Peyer's patch (tissue), 4 donors: Measurements from ENCODE around the gene KCNK13. TPM values are rescaled to one million over a fixed set of nuclear protein-coding genes. Genes with fewer than 3 reads are reported as not detected.
"Not testable (repeated sequence)": the region's sequence is repeated elsewhere in the genome, so short reads cannot be mapped to it uniquely, and the experiment has no call there.

ENCODE experiments used
- DNase-seq, 3 donors: peaks; one replicate each; pipeline ENCODE4 v3.0.0-alpha.2; 2017 to 2019
- H3K27ac ChIP-seq, 4 donors: fragments of 200-600 bp; sonication (generic); one replicate each; pipeline ENCODE4 v1.5.1; 2016 to 2019
- H3K27me3 ChIP-seq, 2 donors: fragments of 200-600 bp; sonication (generic); one replicate each; pipeline ENCODE4 v1.5.1; 2019
- H3K36me3 ChIP-seq, 3 donors: fragments of 200-600 bp; sonication (generic); one replicate each; pipeline ENCODE4 v1.5.1; 2016 to 2019
- H3K4me1 ChIP-seq, 4 donors: fragments of 200-600 bp; sonication (generic); one replicate each; pipeline ENCODE4 v1.5.1; 2016 to 2019
- H3K4me3 ChIP-seq, 4 donors: fragments of 200-600 bp; sonication (generic); 1 replicate in 3 of 4; 2 replicates in 1 of 4; pipeline ENCODE4 v1.5.1; 2016 to 2019; ENCODE audit warnings: mild to moderate bottlenecking in 1 of 4
- H3K9me3 ChIP-seq, 4 donors: fragments of 200-600 bp; sonication (generic); one replicate each; pipeline ENCODE4 v1.5.1; 2016 to 2019; ENCODE audit warnings: mild to moderate bottlenecking in 1 of 4
- POLR2A ChIP-seq, 2 donors: fragments of 450-650 bp; IDR thresholded peaks; one replicate each; pipeline ENCODE4 v1.5.1; 2017; ENCODE audit warnings: antibody characterized with exemption in 2 of 2, mild to moderate bottlenecking in 2 of 2, moderate library complexity in 2 of 2
- total RNA-seq, 4 donors: library from RNA; depleted of rRNA; stranded (reverse); fragments of >200 nt; gene quantifications; one replicate each; pipeline ENCODE4 v1.1.0, GENCODE V29; 2016
- TF ChIP-seq, protein P1 (sequence below), 6 experiments: fragments of 450-650 bp in 4 of 6; fragments of 200-600 bp in 2 of 6; sonication (generic) in 1 of 6; IDR thresholded peaks; one replicate each; pipeline ENCODE4 v1.5.1; 2017 to 2019; ENCODE audit warnings: antibody characterized with exemption in 6 of 6, mild to moderate bottlenecking in 3 of 6, moderate library complexity in 1 of 6

KCNK13 gene
- total RNA-seq, 4 donors from 2014 or later: not detected

DNA sequence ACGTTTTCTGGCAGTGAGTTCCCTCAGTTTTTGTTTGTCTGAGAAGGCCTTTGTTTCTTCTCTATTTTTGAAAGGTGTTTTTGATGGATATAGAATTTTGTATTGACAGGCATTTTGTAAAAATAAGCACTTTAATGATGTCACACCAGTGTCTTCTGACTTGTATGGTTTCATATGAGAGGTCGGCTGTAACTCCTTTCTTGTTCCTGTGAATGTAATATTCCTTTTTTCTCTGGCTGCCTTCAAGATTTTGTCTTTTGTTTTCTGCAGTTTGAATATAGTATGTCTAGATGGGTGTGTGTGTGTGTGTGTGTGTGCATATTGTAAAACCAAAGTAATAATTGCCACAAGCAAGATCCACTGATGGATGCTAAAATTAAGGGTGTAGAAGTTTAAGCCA is 126.8 kb downstream of the KCNK13 start:
- H3K4me1 ChIP-seq: no peaks in the 10 kb centered on the region
- no peak for DNase-seq
- no peaks in the 10 kb centered on the region for H3K36me3 ChIP-seq
- no peaks in the 10 kb centered on the region for H3K27me3 ChIP-seq
- no peak overlapping the region for H3K27ac ChIP-seq
- H3K9me3 ChIP-seq: no peaks in the 10 kb centered on the region
- H3K4me3 ChIP-seq: no peak overlapping the region
- no peak for TF ChIP-seq POLR2A (IDR thresholded peaks at IDR 0.05)
- TF ChIP-seq, protein P1, sequence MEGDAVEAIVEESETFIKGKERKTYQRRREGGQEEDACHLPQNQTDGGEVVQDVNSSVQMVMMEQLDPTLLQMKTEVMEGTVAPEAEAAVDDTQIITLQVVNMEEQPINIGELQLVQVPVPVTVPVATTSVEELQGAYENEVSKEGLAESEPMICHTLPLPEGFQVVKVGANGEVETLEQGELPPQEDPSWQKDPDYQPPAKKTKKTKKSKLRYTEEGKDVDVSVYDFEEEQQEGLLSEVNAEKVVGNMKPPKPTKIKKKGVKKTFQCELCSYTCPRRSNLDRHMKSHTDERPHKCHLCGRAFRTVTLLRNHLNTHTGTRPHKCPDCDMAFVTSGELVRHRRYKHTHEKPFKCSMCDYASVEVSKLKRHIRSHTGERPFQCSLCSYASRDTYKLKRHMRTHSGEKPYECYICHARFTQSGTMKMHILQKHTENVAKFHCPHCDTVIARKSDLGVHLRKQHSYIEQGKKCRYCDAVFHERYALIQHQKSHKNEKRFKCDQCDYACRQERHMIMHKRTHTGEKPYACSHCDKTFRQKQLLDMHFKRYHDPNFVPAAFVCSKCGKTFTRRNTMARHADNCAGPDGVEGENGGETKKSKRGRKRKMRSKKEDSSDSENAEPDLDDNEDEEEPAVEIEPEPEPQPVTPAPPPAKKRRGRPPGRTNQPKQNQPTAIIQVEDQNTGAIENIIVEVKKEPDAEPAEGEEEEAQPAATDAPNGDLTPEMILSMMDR (IDR thresholded peaks at IDR 0.05): no peak

DNA sequence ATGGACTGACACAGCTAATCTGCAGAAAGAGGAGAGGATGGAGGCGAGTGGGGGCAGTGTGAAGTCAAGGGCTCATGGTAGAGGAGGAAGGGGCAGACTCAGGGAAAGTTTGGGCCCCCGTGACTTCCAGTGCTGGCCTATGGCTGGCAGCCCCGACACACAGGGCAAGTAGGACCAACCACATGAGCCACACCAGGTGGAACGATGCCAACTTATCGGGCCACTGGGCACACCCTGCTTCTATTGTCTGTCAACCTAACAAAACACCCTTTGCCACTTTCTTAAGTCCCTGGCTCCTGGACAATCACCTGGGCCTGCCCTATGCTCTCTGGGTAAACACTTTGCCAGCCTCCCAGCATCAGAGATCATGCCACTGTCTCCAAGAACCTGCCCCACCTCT is 129.4 kb downstream of the KCNK13 start:
- no peaks in the 10 kb centered on the region for H3K36me3 ChIP-seq
- no peaks in the 10 kb centered on the region for H3K4me1 ChIP-seq
- DNase-seq: no peak
- TF ChIP-seq, protein P1 (IDR thresholded peaks at IDR 0.05): no peak
- no peaks in the 10 kb centered on the region for H3K27me3 ChIP-seq
- H3K9me3 ChIP-seq: no peaks in the 10 kb centered on the region
- no peak overlapping the region for H3K27ac ChIP-seq
- no peak overlapping the region for H3K4me3 ChIP-seq

DNA sequence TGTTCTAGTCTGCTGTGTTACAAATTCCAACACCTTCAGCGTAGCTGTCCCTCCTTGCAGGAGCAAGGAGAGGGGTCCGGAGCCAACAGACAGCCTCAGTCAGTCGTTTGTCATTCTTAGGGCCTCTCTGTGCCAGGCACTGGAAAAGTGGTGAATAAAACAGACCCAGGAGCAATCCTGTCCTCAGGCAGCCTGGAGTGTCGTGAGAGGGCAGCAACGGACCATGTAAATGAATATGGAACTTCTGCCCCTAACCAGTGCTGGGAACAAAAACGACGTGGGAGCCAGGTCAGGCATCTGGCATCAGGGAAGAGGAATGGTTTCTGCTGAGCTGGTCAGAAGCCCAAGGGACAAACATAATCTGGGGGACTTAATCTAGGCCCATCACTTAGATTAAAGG is 129.8 kb downstream of the KCNK13 start:
- TF ChIP-seq POLR2A (IDR thresholded peaks at IDR 0.05): no peak
- TF ChIP-seq, protein P1 (IDR thresholded peaks at IDR 0.05): no peak
- Histone ChIP-seq H3K4me1 (no peaks in the 10 kb centered on the region), H3K27ac (no peak overlapping the region), H3K9me3 (no peaks in the 10 kb centered on the region), H3K4me3 (no peak overlapping the region), H3K27me3 (no peaks in the 10 kb centered on the region), H3K36me3 (no peaks in the 10 kb centered on the region)
- no peak for DNase-seq

DNA sequence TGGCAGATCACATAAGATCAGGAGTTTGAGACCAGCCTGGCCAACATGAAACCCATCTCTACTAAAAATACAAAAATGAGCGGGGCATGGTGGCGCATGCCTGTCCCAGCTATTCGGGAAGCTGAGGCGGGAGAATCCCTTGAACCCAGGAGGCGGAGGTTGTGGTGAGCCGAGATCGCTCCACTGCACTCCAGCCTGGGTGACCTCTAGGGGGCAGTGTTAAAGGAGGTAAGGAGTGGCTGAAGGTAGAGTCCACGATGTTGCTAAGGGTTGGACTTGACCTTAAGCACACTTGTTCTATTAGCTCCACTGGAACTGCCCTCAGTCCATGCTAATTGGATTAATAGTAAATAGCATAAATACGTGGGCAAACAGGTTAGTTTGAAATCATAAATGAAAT is 132.1 kb downstream of the KCNK13 start:
- no peak for TF ChIP-seq POLR2A (IDR thresholded peaks at IDR 0.05)
- TF ChIP-seq, protein P1 (IDR thresholded peaks at IDR 0.05): peak in 2 of 6 experiments; percentile 8 to 19
- Histone ChIP-seq H3K27me3 (no peaks in the 10 kb centered on the region), H3K4me1 (no peaks in the 10 kb centered on the region), H3K9me3 (no peaks in the 10 kb centered on the region), H3K27ac (no peak overlapping the region), H3K4me3 (no peak overlapping the region), H3K36me3 (no peaks in the 10 kb centered on the region)
- DNase-seq: no peak

DNA sequence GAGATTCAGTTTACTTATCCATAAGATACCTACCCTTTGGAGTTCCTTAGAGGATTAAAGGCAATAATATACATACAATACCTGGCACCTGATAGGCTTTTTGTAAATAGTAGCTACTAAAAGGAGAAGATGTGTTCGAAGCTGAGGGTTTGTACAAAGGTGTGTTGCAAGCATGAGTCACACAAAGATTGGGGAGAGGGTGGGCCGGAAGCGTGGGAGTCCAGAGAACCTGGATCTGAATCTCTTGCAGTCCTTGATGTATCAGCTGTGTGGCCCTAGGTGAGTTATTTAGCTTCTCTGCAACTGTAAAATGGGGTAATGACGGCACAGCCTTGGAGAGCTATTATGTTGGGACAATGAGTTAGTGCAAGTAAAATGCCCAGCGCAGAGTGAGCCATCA is 132.9 kb downstream of the KCNK13 start:
- H3K4me1 ChIP-seq: no peaks in the 10 kb centered on the region
- TF ChIP-seq, protein P1 (IDR thresholded peaks at IDR 0.05): no peak
- TF ChIP-seq POLR2A (IDR thresholded peaks at IDR 0.05): no peak
- no peak overlapping the region for H3K27ac ChIP-seq
- no peaks in the 10 kb centered on the region for H3K27me3 ChIP-seq
- no peaks in the 10 kb centered on the region for H3K9me3 ChIP-seq
- H3K4me3 ChIP-seq: no peak overlapping the region
- H3K36me3 ChIP-seq: no peaks in the 10 kb centered on the region
- DNase-seq: no peak

DNA sequence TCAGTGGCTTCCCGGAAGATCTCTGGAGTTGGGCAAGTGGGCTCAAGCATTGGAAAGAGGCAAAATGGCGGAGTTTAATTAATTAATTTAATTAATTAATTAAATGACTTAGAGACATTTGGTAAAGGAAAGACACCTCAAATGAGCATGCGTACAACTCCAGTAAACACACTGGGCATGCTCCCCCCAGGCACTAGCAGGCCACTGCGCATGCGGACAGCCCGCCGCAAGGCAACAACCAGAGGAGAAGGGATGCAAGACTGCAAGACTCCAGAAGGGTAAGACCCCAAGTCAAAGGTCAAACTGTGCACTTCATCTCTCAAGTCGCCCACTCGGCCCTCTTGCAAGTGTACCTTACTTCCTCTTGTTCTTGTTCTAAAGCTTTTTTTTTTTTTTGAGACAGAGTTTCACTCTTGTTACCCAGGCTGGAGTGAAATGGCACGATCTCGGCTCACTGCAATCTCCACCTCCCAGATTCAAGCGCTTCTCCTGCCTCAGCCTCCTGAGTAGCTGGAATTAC is 136.8 kb downstream of the KCNK13 start:
- no peak overlapping the region for H3K4me3 ChIP-seq
- H3K9me3 ChIP-seq: no peaks in the 10 kb centered on the region
- H3K27ac ChIP-seq: no peak overlapping the region
- no peaks in the 10 kb centered on the region for H3K36me3 ChIP-seq
- DNase-seq: no peak
- no peaks in the 10 kb centered on the region for H3K27me3 ChIP-seq
- H3K4me1 ChIP-seq: no peaks in the 10 kb centered on the region
- TF ChIP-seq POLR2A (IDR thresholded peaks at IDR 0.05): no peak
- TF ChIP-seq, protein P1 (IDR thresholded peaks at IDR 0.05): no peak

DNA sequence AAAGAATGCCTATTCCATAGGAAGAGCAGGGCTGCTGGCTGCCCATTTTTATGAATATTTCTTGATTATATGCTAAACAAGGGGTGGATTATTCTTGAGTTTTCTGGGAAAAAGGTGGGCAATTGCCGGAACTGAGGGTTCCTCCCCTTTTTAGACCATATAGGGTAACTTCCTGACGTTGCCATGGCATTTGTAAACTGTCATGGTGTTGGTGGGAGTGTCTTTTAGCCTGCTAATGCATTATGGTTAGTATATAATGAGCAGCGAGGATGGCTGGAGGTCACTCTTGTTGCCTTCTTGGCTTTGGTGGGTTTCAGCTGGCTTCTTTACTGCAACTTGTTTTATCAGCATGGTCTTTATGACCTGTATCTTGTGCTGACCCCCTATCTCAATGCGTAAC is 138.8 kb downstream of the KCNK13 start:
- H3K4me1 ChIP-seq, H3K27me3 ChIP-seq, H3K9me3 ChIP-seq, H3K4me3 ChIP-seq, DNase-seq, H3K36me3 ChIP-seq, H3K27ac ChIP-seq: not testable (repeated sequence)
